Upper lobe of left lung (tissue), 4 donors: Measurements from ENCODE around the gene EPS8.

Experiments used
- EP300 ChIP-seq, 4 donors: sonication (generic); formaldehyde crosslinking; IDR thresholded peaks; one replicate each; pipeline ENCODE4 v1.5.1; 2017; ENCODE audit warnings: antibody characterized with exemption in 4 of 4, control low read depth in 2 of 4
- POLR2A ChIP-seq, 4 donors: fragments of 450-650 bp; IDR thresholded peaks; one replicate each; pipeline ENCODE4 v1.5.1; 2016 to 2017; ENCODE audit warnings: antibody characterized with exemption in 4 of 4, mild to moderate bottlenecking in 2 of 4
- POLR2AphosphoS5 ChIP-seq, 2 donors: sonication (generic); formaldehyde crosslinking; IDR thresholded peaks; one replicate each; pipeline ENCODE4 v1.5.1; 2017; ENCODE audit warnings: antibody characterized with exemption in 2 of 2
- TF ChIP-seq, protein P1 (sequence below), 6 experiments: fragments of 450-650 bp in 4 of 6; fragments of 200-600 bp in 2 of 6; sonication (generic) in 2 of 6; IDR thresholded peaks; one replicate each; pipeline ENCODE4 v1.5.1; 2016 to 2019; ENCODE audit warnings: antibody characterized with exemption in 6 of 6

DNA sequence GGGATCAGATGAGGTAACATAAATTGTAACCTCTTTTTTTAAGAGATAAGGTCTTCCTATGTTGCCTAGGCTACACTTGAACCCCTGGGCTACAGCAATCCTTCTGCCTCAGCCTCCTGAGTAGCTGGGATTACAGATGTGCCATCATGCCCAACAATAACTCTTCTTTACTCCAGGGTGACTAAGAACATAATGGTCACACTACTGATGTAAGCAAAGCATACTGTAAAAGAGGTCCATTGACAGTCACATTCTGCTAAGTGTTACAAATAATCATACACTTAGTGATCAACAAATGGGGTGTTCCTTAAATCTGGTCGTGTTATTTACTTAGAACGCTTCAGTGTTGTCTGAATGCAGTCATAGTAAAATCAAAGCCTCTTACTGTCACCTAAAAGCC is 68.9 kb downstream of the EPS8 start:
- TF ChIP-seq, protein P1, sequence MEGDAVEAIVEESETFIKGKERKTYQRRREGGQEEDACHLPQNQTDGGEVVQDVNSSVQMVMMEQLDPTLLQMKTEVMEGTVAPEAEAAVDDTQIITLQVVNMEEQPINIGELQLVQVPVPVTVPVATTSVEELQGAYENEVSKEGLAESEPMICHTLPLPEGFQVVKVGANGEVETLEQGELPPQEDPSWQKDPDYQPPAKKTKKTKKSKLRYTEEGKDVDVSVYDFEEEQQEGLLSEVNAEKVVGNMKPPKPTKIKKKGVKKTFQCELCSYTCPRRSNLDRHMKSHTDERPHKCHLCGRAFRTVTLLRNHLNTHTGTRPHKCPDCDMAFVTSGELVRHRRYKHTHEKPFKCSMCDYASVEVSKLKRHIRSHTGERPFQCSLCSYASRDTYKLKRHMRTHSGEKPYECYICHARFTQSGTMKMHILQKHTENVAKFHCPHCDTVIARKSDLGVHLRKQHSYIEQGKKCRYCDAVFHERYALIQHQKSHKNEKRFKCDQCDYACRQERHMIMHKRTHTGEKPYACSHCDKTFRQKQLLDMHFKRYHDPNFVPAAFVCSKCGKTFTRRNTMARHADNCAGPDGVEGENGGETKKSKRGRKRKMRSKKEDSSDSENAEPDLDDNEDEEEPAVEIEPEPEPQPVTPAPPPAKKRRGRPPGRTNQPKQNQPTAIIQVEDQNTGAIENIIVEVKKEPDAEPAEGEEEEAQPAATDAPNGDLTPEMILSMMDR (IDR thresholded peaks at IDR 0.05): no peak
- TF ChIP-seq POLR2A (IDR thresholded peaks at IDR 0.05): no peak
- TF ChIP-seq POLR2AphosphoS5 (IDR thresholded peaks at IDR 0.05): no peak
- TF ChIP-seq EP300 (IDR thresholded peaks at IDR 0.05): no peak
